ENCODE results near the gene TMOD2.
A peak's percentile ranks its signal among the peaks of the same experiment; 100 is the strongest.

Gene TMOD2

DNA sequence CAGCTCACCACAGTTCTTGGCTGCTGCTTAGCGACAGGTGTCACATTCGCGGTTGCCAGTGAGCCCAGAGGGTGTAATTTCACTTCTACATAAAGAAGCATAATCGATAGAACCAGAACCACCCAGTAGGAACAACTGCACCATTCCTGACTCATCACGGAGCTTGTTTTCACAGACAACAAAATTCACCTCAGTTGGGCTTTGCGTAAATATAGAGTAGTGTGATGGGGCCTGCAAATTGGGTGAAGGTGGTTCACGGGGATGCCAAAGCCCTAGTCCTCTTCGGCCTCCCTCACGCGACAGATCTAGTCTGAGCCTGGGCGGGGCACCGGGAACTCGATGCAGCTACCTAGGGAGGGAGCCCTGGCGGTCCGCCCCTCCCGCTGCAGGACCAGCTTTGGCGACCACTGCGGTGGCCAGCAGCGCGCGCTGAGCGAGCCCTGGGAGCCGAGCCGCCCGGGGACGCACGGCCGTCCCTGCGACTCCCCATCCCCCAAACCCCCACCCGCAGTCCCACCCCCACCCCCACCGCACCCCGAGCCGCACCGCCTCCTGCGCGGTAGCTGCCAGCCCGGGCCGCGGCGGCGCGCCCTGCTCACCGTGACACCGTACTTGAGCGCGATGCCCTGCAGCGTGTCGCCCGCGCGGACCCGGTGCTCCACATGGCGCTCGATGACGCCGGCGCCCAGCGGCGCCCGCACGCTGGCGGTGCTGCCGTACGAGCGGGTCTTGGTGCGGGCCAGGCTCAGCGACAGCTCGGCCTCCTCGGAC is 14.5 kb upstream of the TMOD2 start:
- peak; percentile 47 for DNase-seq

DNA sequence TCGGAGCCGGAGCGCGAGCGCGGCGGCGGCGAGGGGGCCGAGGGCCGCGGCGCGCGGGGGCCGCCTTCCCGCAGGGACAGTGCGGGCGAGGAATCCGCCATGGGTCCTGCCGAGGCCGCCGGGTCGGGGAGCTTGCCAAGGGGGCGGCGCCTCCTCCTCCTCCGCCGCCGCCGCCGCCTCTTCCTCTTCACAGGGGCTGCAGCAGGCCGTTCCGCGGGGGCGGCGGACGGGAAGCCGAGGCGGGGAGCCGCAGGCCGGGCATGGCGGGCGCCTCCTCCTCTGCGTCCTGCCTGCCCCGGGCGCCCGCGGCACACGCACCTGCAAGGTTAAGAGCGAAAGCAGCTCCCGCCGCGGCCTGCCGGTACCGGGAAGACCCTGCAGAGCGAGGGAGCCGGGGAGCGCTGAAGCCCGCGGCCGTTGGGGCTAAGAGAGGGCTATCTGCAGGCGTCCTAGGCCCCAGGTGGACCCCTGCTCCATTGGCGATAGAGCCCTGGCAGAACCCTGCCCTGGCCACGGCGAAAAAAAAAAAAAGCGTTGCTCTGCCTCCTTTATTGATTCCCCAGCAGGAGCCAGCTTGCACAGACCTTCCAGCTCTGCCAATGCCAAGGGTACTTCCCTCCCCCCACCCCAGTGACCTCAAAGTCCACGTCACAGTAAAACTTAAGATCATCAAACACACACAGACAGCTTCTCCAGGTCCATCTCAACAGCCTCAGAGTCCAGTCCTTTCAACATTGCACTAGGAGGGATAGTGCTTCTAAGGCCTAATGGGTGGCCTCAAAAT is 13.7 kb upstream of the TMOD2 start, which contains the start of gene LYSMD2:
TSS of gene LYSMD2 (minus strand) at position 134 of the 784 bp plus-strand sequence. CDS start at position 101, 33 bp downstream.
- DNase-seq: peak; percentile 14

DNA sequence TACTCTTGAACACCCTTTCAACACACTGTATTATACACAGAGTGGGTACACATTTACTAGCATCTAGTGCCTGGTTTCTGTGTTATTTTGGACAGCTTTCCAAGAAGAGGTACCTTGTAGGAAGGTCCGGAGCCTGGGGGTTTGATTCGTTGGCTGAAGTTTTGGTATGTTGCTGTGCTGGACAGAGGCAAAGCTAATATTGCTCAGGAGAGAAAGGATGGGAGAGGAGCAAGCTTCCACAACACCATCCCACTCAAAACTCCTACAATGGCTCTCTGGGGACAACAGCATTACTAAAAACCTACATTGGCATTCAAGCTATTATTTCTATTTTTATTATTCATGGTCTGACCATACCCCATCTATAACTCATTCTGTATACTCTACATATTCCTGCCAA is 12.8 kb upstream of the TMOD2 start:
- DNase-seq: no peak

- DNase-seq: no peak
Observed at GRCh38 chr15:51739061-51739712, 12.2 kb upstream of the TMOD2 start.

- DNase-seq: no peak
Observed at GRCh38 chr15:51749307-51749706, 2.1 kb upstream of the TMOD2 start.

GRCh38 chr15:51750186-51750585 is 1.2 kb upstream of the TMOD2 start:
- no peak for DNase-seq

GRCh38 chr15:51751697-51752683 is 593 bp downstream of the TMOD2 start:
- no peak for DNase-seq

DNA sequence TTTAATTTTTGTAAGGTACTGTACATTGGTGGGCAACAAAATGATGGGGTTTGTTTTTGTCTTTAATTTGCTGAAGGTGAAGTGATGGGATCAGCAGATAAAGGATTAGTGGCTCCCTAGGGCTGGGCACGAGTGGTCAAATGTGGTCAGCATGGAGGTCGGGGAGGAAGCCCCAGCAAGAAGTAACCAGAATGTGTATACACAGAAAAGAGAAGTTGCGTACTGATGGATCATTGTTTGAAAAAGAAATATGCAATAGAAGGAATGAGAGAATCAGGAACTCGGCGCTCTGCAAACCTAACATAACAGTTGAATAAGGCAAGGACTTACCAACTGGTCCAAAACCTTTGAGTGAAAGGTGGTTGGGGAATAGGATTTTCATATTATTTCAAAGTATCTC is 1.5 kb downstream of the TMOD2 start:
- DNase-seq: no peak

- no peak for DNase-seq
Observed at GRCh38 chr15:51754267-51754666, 2.9 kb downstream of the TMOD2 start.

DNA sequence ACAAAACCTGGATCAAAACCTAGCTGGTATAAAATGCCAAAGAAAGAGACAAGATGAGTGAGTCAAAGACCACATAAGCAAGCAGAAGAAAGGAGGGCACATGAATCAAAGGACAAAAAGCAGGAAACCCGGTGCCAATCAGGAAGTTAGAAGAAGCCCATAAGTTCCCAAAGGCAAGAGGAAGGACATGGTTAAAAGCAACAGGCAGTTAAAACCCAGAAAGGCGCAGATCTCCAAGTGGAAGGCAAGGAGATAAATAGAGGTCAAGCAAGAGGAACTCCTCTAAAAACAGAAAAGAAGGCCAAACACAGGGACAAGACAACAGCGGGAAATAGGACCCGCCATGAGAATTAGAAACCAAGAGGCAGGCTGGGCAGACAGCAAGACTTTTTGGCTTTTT is 4.4 kb downstream of the TMOD2 start:
- DNase-seq: no peak

- DNase-seq: no peak
Observed at GRCh38 chr15:51756482-51756881, 5.1 kb downstream of the TMOD2 start.

- DNase-seq: no peak
Observed at GRCh38 chr15:51757450-51757849, 6.1 kb downstream of the TMOD2 start.

DNA sequence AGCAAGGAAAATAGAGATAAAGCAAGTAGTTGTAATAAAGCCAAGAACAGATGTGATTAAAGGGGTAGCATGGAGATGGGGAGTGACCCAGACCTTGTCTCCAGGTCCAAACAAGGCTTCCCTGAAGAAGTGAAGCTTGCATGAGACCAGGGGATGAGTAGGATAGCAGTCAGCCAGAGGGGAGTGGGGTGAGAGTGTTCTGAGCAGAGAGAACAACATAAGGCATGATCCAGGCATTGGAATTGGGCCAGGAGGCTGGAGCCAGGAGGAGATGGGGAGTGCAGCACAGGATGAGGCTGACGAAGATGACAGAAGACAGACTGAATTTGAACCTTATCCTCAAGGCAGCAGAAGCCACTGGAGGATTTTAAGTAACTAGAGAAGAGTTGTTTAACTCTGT is 7.2 kb downstream of the TMOD2 start:
- peak; percentile 60 for DNase-seq

GRCh38 chr15:51759557-51760070 is 8.2 kb downstream of the TMOD2 start:
- peak; percentile 16 for DNase-seq

DNA sequence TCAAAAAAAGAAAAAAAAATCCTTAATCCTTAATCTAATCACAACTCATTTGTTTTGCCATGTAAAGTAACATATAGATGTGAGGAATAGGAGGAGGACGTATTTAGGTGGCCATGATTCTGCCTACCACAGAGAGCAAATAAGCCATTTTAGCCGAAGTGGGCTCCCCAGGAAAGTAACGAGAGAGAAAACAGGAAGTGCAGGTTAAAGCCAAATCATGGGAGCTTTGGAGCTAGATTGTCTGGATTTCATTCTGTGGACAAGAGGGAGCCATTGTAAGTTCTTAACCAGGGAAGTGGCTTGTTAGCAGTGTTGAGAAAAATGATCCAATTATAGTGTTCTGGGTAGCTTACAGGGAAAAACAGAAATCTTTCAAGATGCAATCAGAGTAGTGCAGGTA is 9.4 kb downstream of the TMOD2 start:
- no peak for DNase-seq

GRCh38 chr15:51765751-51766150 is 14.4 kb downstream of the TMOD2 start:
- DNase-seq: no peak

DNA sequence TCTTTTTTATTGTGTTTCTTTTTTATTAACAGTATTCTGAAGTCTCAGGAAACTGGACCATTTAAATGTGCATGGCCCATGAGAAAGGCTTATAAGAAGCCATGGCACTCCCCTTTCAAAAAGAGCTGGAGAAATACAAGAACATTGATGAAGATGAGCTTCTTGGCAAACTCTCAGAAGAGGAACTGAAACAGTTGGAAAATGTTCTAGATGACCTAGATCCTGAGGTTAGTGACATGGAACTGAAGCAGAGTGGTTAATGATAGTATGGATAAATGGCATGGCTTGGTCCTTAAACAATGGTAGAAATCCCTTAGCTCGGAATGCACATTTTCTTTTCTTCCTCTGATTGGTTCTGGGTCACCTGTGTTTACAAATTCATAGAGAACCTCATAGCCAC is 14.9 kb downstream of the TMOD2 start:
- DNase-seq: no peak

DNA sequence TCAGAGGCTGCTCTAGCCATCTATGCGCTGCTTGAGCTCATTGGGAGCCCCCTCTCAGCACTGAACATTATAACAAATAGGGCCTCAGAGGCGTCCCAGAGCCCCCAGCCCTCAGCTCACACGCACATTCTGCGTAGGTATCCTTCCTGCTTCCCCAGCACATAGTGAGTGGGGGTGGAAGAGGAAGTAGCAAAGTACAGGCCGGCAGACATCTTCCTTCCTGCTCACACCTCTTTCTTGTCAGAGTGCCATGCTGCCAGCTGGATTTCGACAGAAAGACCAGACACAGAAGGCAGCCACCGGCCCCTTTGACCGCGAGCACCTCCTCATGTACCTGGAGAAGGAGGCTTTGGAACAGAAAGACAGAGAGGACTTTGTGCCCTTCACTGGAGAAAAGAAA is 16.6 kb downstream of the TMOD2 start:
- DNase-seq: no peak

GRCh38 chr15:51770902-51771301 is 19.5 kb downstream of the TMOD2 start:
- no peak for DNase-seq

- no peak for DNase-seq
Observed at GRCh38 chr15:51771773-51772172, 20.4 kb downstream of the TMOD2 start.

DNA sequence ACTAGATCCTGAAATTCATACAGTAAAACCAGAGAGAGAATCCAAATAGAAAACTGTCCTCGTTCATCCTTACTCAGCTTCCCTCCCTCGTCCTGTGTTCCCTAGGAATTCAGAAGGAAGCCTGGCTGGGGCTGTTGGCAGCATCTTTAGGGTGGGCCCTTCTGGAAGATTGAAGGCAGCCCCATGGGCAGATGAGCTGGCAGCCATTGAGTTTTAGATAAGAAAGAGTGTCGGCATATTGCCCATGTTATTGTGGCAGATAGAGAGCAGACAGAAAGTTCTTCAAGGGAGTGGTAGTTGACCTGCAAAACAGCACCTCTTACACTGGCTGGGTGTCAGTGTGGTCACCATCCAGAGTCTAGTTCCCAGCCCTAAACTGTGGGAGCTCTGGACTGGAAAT is 23.5 kb downstream of the TMOD2 start:
- DNase-seq: no peak
